Tibial nerve (tissue), 4 donors: ENCODE measurements around the gene NTRK3.

Experiments used
- EP300 ChIP-seq, 2 donors: sonication (generic); formaldehyde crosslinking; IDR thresholded peaks; one replicate each; pipeline ENCODE4 v1.6.1; 2017; ENCODE audit warnings: antibody characterized with exemption in 2 of 2, mild to moderate bottlenecking in 1 of 2
- TF ChIP-seq, protein P1 (sequence below), 5 experiments: fragments of 200-600 bp in 3 of 5; fragments of 450-650 bp in 2 of 5; sonication (generic) in 3 of 5; IDR thresholded peaks; one replicate each; pipeline ENCODE4 v1.5.1; 2016 to 2019; ENCODE audit warnings: antibody characterized with exemption in 5 of 5, mild to moderate bottlenecking in 3 of 5, moderate library complexity in 2 of 5

- TF ChIP-seq, protein P1, sequence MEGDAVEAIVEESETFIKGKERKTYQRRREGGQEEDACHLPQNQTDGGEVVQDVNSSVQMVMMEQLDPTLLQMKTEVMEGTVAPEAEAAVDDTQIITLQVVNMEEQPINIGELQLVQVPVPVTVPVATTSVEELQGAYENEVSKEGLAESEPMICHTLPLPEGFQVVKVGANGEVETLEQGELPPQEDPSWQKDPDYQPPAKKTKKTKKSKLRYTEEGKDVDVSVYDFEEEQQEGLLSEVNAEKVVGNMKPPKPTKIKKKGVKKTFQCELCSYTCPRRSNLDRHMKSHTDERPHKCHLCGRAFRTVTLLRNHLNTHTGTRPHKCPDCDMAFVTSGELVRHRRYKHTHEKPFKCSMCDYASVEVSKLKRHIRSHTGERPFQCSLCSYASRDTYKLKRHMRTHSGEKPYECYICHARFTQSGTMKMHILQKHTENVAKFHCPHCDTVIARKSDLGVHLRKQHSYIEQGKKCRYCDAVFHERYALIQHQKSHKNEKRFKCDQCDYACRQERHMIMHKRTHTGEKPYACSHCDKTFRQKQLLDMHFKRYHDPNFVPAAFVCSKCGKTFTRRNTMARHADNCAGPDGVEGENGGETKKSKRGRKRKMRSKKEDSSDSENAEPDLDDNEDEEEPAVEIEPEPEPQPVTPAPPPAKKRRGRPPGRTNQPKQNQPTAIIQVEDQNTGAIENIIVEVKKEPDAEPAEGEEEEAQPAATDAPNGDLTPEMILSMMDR (IDR thresholded peaks at IDR 0.05) = no peak
- TF ChIP-seq EP300 (IDR thresholded peaks at IDR 0.05) = no peak
Observed at GRCh38 chr15:87871731-87872320, 384.7 kb downstream of the NTRK3 start.
